Endothelial cell of umbilical vein (primary cell): ENCODE data around the gene TPCN2. TPM values are rescaled to one million over a fixed set of nuclear protein-coding genes. Genes with fewer than 3 reads are reported as not detected.

ENCODE experiments used
- BruUV-seq: library from RNA; stranded (reverse); fragments of 400-500 nt; replicated peaks from 2 replicates; lab custom pipeline; 2021; lab: Mats Ljungman, UMichigan
- CTCF ChIA-PET: fragments of 300-600, 350-600 bp; sonication (Branson Sonifier 250); formaldehyde crosslinking; loops from one replicate; lab custom pipeline; 2021; ENCODE audit warnings: antibody characterized with exemption, inconsistent platforms; lab: Charles Lee
- POLR2A ChIA-PET: fragments of 300-600, 350-600 bp; sonication (Branson Sonifier 250); formaldehyde crosslinking; loops from one replicate; lab custom pipeline; 2021; ENCODE audit warnings: antibody characterized with exemption, inconsistent platforms; lab: Charles Lee
- DNase-seq: peaks from one replicate; pipeline ENCODE4 v3.0.0-alpha.2; 2011; ENCODE audit warnings: low read depth, low spot score
- FAIRE-seq: peaks from 2 replicates; lab custom pipeline; 2011; peaks lifted over from hg19 to GRCh38; lab: Jason Lieb, UNC
- H2AFZ ChIP-seq: 2 replicates; pipeline ENCODE4 v1.6.0; 2012; ENCODE audit warnings: low read depth, low read length, control low read depth, inconsistent platforms
- H3K27ac ChIP-seq: 2 replicates; pipeline ENCODE4 v1.5.1; 2011; ENCODE audit warnings: low read depth, mild to moderate bottlenecking, control low read depth, low read length, moderate library complexity; ENCODE audit not compliant: insufficient read depth
- H3K27me3 ChIP-seq, 2 experiments: 2 replicates each; pipeline versions ENCODE4 v1.6.0 to v1.6.1; 2011; ENCODE audit warnings: low read length in 2 of 2, mixed read lengths in 1 of 2; ENCODE audit not compliant: control insufficient read depth in 2 of 2, insufficient read depth in 2 of 2
- H3K36me3 ChIP-seq, 2 experiments: 2 replicates in 1 of 2; 3 replicates in 1 of 2; pipeline ENCODE4 v1.5.1; 2011; ENCODE audit warnings: low read length in 2 of 2, mild to moderate bottlenecking in 1 of 2, moderate library complexity in 1 of 2; ENCODE audit not compliant: control insufficient read depth in 2 of 2, insufficient read depth in 2 of 2; ENCODE audit errors: extremely low read depth in 1 of 2
- H3K4me1 ChIP-seq: 3 replicates; pipeline ENCODE4 v1.5.1; 2011; ENCODE audit warnings: mild to moderate bottlenecking, low read length; ENCODE audit not compliant: control insufficient read depth, insufficient read depth; ENCODE audit errors: extremely low read depth
- H3K4me2 ChIP-seq: 2 replicates; pipeline ENCODE4 v1.6.1; 2011; ENCODE audit warnings: low read length, control low read depth, mixed read lengths; ENCODE audit not compliant: insufficient read depth
- H3K4me3 ChIP-seq, 3 experiments: fragments of 200-600 bp in 1 of 3; sonication (generic), shearing (Covaris generic) in 1 of 3; replicated peaks in 1 of 3; 2 replicates each; pipeline ENCODE4 v1.5.1; 2011 to 2016; ENCODE audit warnings: control low read depth in 3 of 3, low read length in 3 of 3, mild to moderate bottlenecking in 2 of 3, inconsistent platforms in 1 of 3, low read depth in 1 of 3, moderate library complexity in 1 of 3; ENCODE audit not compliant: insufficient read depth in 1 of 3
- H3K79me2 ChIP-seq: 2 replicates; pipeline ENCODE4 v1.6.0; 2012; ENCODE audit warnings: low read length, inconsistent platforms; ENCODE audit not compliant: control insufficient read depth, insufficient read depth
- H3K9ac ChIP-seq: replicated peaks from 2 replicates; pipeline ENCODE3; 2011; ENCODE audit warnings: low read length, control low read depth; ENCODE audit not compliant: insufficient read depth; ENCODE audit errors: extremely low read depth
- H3K9me1 ChIP-seq: replicated peaks from 3 replicates; pipeline ENCODE4 v1.6.0; 2011; ENCODE audit warnings: mild to moderate bottlenecking, low read length; ENCODE audit not compliant: control insufficient read depth, insufficient read depth; ENCODE audit errors: extremely low read depth
- H3K9me3 ChIP-seq: replicated peaks from 2 replicates; pipeline ENCODE4 v1.5.1; 2012; ENCODE audit warnings: low read length, inconsistent platforms; ENCODE audit not compliant: control insufficient read depth, insufficient read depth
- H4K20me1 ChIP-seq: replicated peaks from 2 replicates; pipeline ENCODE3; 2011; ENCODE audit warnings: mild to moderate bottlenecking, low read length; ENCODE audit not compliant: control insufficient read depth, insufficient read depth; ENCODE audit errors: extremely low read depth
- CTCF ChIP-seq, 2 donors: IDR thresholded peaks; 1 replicate in 1 of 2; 2 replicates in 1 of 2; pipeline ENCODE4 v1.5.1; 2011; ENCODE audit warnings: low read length in 2 of 2, mild to moderate bottlenecking in 2 of 2, moderate library complexity in 2 of 2, control low read depth in 1 of 2, inconsistent platforms in 1 of 2, low read depth in 1 of 2; ENCODE audit not compliant: insufficient read depth in 1 of 2; ENCODE audit errors: extremely low read depth in 1 of 2
- EZH2 ChIP-seq: IDR thresholded peaks from 2 replicates; pipeline ENCODE4 v1.6.1; 2012; ENCODE audit warnings: borderline replicate concordance, low read depth, mild to moderate bottlenecking, moderate library complexity, low read length, inconsistent platforms; ENCODE audit not compliant: severe bottlenecking
- FOS ChIP-seq: IDR thresholded peaks from 2 replicates; pipeline ENCODE4 v1.6.1; 2011; ENCODE audit warnings: mild to moderate bottlenecking, low read length, moderate library complexity, borderline replicate concordance; ENCODE audit not compliant: insufficient read depth
- GATA2 ChIP-seq: IDR thresholded peaks from 2 replicates; pipeline ENCODE4 v1.7.0; 2011; ENCODE audit warnings: low read depth, mild to moderate bottlenecking, moderate library complexity, mixed read lengths, low read length; ENCODE audit not compliant: insufficient read length, insufficient read depth
- JUN ChIP-seq: IDR thresholded peaks from 2 replicates; pipeline ENCODE4 v1.6.1; 2011; ENCODE audit warnings: borderline replicate concordance, low read depth; ENCODE audit not compliant: insufficient read length, insufficient read depth
- MAX ChIP-seq: IDR thresholded peaks from 2 replicates; pipeline ENCODE4 v1.6.1; 2011; ENCODE audit not compliant: insufficient read depth, insufficient read length
- MYC ChIP-seq: IDR thresholded peaks from one replicate; pipeline ENCODE4 v1.6.1; 2011; ENCODE audit warnings: mild to moderate bottlenecking, low read depth, low read length
- POLR2A ChIP-seq: IDR thresholded peaks from 2 replicates; pipeline ENCODE4 v1.6.1; 2012; ENCODE audit warnings: low read depth, mild to moderate bottlenecking, control low read depth, low read length
- POLR2AphosphoS5 ChIP-seq: IDR thresholded peaks from 2 replicates; pipeline ENCODE4 v1.6.1; 2012; ENCODE audit warnings: low read depth, mild to moderate bottlenecking, control low read depth, low read length, moderate library complexity; ENCODE audit not compliant: insufficient read depth
- dilution Hi-C: fragments of 300-500 bp; cut with MboI; formaldehyde crosslinking; loops from one replicate; pipeline ENCODE4 v1.15.0; 2019; ENCODE audit warnings: low sequenced_read_pairs; ENCODE audit not compliant: extremely low pct_ligation_motif_present
- intact Hi-C: fragments of 100-400 bp; cut with micrococcal nuclease; formaldehyde crosslinking; loops from one replicate; pipeline ENCODE4 v1.10.0; 2022
- polyA plus RNA-seq, 4 experiments: library from polyadenylated mRNA; depleted of rRNA in 3 of 4; stranded (reverse) in 3 of 4; unstranded in 1 of 4; fragments of >200 nt; gene quantifications; 2 replicates each; pipeline versions ENCODE4 v1.2.1 to v1.2.3, GENCODE V29; 2011 to 2012; ENCODE audit warnings: missing spikeins in 1 of 4
- total RNA-seq: library from RNA; stranded (reverse); gene quantifications from 2 replicates; pipeline ENCODE4 v1.2.3, GENCODE V29; 2021

The TPCN2 gene
- total and polyA plus RNA-seq, 2 donors (not counting 3 experiments of a cell fraction or from before 2014, with no cell fraction given): 10.3 to 13.4 TPM

- FAIRE-seq: no peak
- Histone ChIP-seq H3K4me2 (no peak overlapping the region), H4K20me1 (no peaks in the 10 kb centered on the region), H3K4me1 (peaks cover under 1% of the 10 kb centered on the region), H3K27me3 (peaks cover 4% of the 10 kb centered on the region in 2 experiments), H3K27ac (no peak overlapping the region), H3K9ac (no peak overlapping the region), H3K9me1 (no peaks in the 10 kb centered on the region), H3K9me3 (no peaks in the 10 kb centered on the region), H2AFZ (no peak overlapping the region), H3K36me3 (no peaks in the 10 kb centered on the region), H3K79me2 (no peaks in the 10 kb centered on the region), H3K4me3 (no peak overlapping the region)
- intact Hi-C loops (no loop called here), dilution Hi-C loops (no loop called here)
- no TSS peak for BruUV-seq
- ChIA-PET CTCF (no interaction called here), POLR2A (no interaction called here)
- DNase-seq: no peak
- TF ChIP-seq JUN (no peak), EZH2 (no peak), GATA2 (no peak), MAX (no peak), FOS (no peak), CTCF (IDR thresholded peaks at IDR 0.05; ENCODE audit: extremely low read depth in 1 of 2, insufficient read depth in 1 of 2, low read depth in 1 of 2, low read length in 2 of 2) (no peak), MYC (no peak), POLR2A (no peak), POLR2AphosphoS5 (no peak)
Observed at GRCh38 chr11:69171476-69172240, 122.9 kb downstream of the TPCN2 start.
